Measurements from ENCODE around the gene PATZ1. TPM values are rescaled to one million over a fixed set of nuclear protein-coding genes. Genes with fewer than 3 reads are reported as not detected.
"Not testable (repeated sequence)": the region's sequence is repeated elsewhere in the genome, so short reads cannot be mapped to it uniquely, and the experiment has no call there.

The PATZ1 gene
- total and polyA plus RNA-seq, 2 of the 4 experiments (the other 2 are of a cell fraction), result 6.5 to 10.5 TPM

DNA sequence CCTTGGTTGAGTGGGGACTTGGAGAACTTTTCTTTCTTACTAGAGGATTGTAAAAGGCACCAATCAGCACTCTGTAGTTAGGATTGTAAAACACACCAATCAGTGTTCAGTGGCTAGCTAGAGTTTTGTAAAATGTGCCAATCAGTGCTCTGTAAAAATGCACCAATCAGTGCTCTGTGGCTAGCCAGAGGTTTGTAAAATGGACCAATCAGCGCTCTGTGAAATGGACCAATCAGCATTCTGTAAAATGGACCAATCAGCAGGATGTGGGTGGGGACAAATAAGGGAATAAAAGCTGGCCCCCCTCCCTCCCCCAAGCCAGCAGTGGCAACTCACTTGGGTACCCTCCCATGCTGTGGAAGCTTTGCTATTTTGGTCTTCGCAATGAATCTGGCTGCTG is 47.7 kb upstream of the PATZ1 start:
- Histone ChIP-seq H4K91ac (ENCODE audit: insufficient read depth, low read depth, low read length) (no peak overlapping the region), H2BK15ac (ENCODE audit: low read depth, low read length) (no peak overlapping the region), H3K36me3 (ENCODE audit: control insufficient read depth, insufficient read depth, low read length) (no peaks in the 10 kb centered on the region), H4K8ac (ENCODE audit: low read depth in 2 of 2, low read length in 2 of 2) (no peak overlapping the region), H3K79me1 (ENCODE audit: low read depth in 1 of 2, low read length in 2 of 2) (0 out of 4 replicates have a peak, but pooled peaks cover 0 to under 1% of the 10 kb centered on the region in 2 experiments), H3K14ac (replicated peaks; ENCODE audit: low read depth, low read length) (no peak overlapping the region), H3K23ac (ENCODE audit: low read depth, low read length) (no peak overlapping the region), H2AFZ (replicated peaks; ENCODE audit: low read length, poor library complexity) (peak overlapping the region; percentile 49), H3K9me3 (ENCODE audit: control insufficient read depth, insufficient read depth, low read length) (no peaks in the 10 kb centered on the region), H3K9me1 (ENCODE audit: insufficient read depth, low read length) (peaks cover 2% of the 10 kb centered on the region; the same call in 1 of the 2 replicates), H3K56ac (ENCODE audit: extremely low read depth, insufficient read depth, low read length) (no peak overlapping the region), H3K4ac (ENCODE audit: low read depth, low read length) (no peak overlapping the region), H3K27me3 (ENCODE audit: control insufficient read depth, insufficient read depth, low read length) (no peaks in the 10 kb centered on the region), H3K9ac (ENCODE audit: low read depth, low read length) (no peak overlapping the region), H2AK9ac (replicated peaks; ENCODE audit: low read depth, low read length, poor library complexity) (no peak overlapping the region), H3K4me3 (ENCODE audit: insufficient read depth, low read depth, low read length) (no peak overlapping the region), H4K5ac (ENCODE audit: low read depth, low read length) (no peak overlapping the region), H4K20me1 (ENCODE audit: insufficient read depth, low read length) (no peaks in the 10 kb centered on the region), H2BK20ac (ENCODE audit: low read depth, low read length) (no peak overlapping the region), H2BK5ac (ENCODE audit: low read depth, low read length, poor library complexity, severe bottlenecking) (no peak overlapping the region), H3K4me1 (ENCODE audit: control insufficient read depth, insufficient read depth, low read length) (peaks cover 2% of the 10 kb centered on the region; the same call in 1 of the 2 replicates), H3K27ac (ENCODE audit: insufficient read depth, low read length) (no peak overlapping the region), H3K4me2 (ENCODE audit: low read depth, low read length) (no peak overlapping the region), H2BK120ac (ENCODE audit: low read depth, low read length) (no peak overlapping the region), H2AK5ac (ENCODE audit: low read depth, low read length) (no peak overlapping the region), H3K18ac (ENCODE audit: low read depth, low read length) (no peak overlapping the region)
- intact Hi-C loops (cut with micrococcal nuclease), result no loop called here
- POLR2A ChIA-PET (ENCODE audit: unreplicated experiment), result no interaction called here
- in situ Hi-C loops (cut with MboI; ENCODE audit: low sequenced_read_pairs), result no loop called here
- no TSS peak for BruUV-seq (replicated peaks)
- ATAC-seq (ENCODE audit: low read depth) (no peak), DNase-seq (no peak)
- 100% methylated on average over 1 of the region's 2 CpGs; no CpG with 5 or more reads in 1 of the 2 experiments for WGBS, 2 experiments (ENCODE audit: extremely low coverage in 2 of 2, insufficient read length in 1 of 2)
- dilution Hi-C loops (cut with HindIII; ENCODE audit: low sequenced_read_pairs, unreplicated experiment), result no loop called here
- no peak for TF ChIP-seq POLR2A (IDR thresholded peaks at IDR 0.05; ENCODE audit: low read depth, low read length)
- CTCF ChIA-PET, result no interaction called here

DNA sequence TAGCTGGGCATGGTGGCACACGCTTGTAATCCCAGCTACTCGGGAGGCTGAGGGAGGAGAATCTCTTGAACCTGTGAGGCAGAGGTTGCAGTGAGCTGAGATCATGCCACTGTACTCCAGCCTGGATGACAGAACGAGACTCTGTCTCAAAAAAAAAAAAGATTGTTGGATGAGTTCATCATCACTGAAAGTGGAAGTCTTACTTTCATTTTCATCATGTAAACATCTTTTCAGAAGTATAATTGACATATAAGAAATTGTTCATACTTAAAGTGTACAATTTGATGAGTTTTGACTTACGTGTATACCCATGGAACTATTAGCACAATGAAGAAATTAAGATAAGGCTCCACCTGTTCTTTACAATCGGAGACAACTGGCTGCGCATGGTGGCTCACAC is 32.5 kb upstream of the PATZ1 start:
- H3K9me1 ChIP-seq (ENCODE audit: insufficient read depth, low read length); H3K14ac ChIP-seq (replicated peaks; ENCODE audit: low read depth, low read length); BruUV-seq (replicated peaks); H2BK15ac ChIP-seq (ENCODE audit: low read depth, low read length); H4K91ac ChIP-seq (ENCODE audit: insufficient read depth, low read depth, low read length); H2AFZ ChIP-seq (replicated peaks; ENCODE audit: low read length, poor library complexity); H3K4me2 ChIP-seq (ENCODE audit: low read depth, low read length); H3K9ac ChIP-seq (ENCODE audit: low read depth, low read length); H3K27ac ChIP-seq (ENCODE audit: insufficient read depth, low read length); ATAC-seq (ENCODE audit: low read depth); H4K20me1 ChIP-seq (ENCODE audit: insufficient read depth, low read length); H3K27me3 ChIP-seq (ENCODE audit: control insufficient read depth, insufficient read depth, low read length); DNase-seq; POLR2A ChIA-PET (ENCODE audit: unreplicated experiment); H3K4ac ChIP-seq (ENCODE audit: low read depth, low read length); H3K36me3 ChIP-seq (ENCODE audit: control insufficient read depth, insufficient read depth, low read length); dilution Hi-C loops (cut with HindIII; ENCODE audit: low sequenced_read_pairs, unreplicated experiment); H2BK120ac ChIP-seq (ENCODE audit: low read depth, low read length); in situ Hi-C loops (cut with MboI; ENCODE audit: low sequenced_read_pairs); CTCF ChIA-PET; H4K5ac ChIP-seq (ENCODE audit: low read depth, low read length); H3K9me3 ChIP-seq (ENCODE audit: control insufficient read depth, insufficient read depth, low read length); H3K79me1 ChIP-seq (ENCODE audit: low read depth in 1 of 2, low read length in 2 of 2); H3K56ac ChIP-seq (ENCODE audit: extremely low read depth, insufficient read depth, low read length); H2BK20ac ChIP-seq (ENCODE audit: low read depth, low read length); H3K4me3 ChIP-seq (ENCODE audit: insufficient read depth, low read depth, low read length); H4K8ac ChIP-seq (ENCODE audit: low read depth in 2 of 2, low read length in 2 of 2); H3K23ac ChIP-seq (ENCODE audit: low read depth, low read length); H2AK5ac ChIP-seq (ENCODE audit: low read depth, low read length); intact Hi-C loops (cut with micrococcal nuclease); H2AK9ac ChIP-seq (replicated peaks; ENCODE audit: low read depth, low read length, poor library complexity); H3K4me1 ChIP-seq (ENCODE audit: control insufficient read depth, insufficient read depth, low read length); H2BK5ac ChIP-seq (ENCODE audit: low read depth, low read length, poor library complexity, severe bottlenecking); H3K18ac ChIP-seq (ENCODE audit: low read depth, low read length): not testable (repeated sequence)
- WGBS, 2 experiments (ENCODE audit: extremely low coverage in 2 of 2, insufficient read length in 1 of 2), result no CpG with 5 or more reads among the region's 6 CpGs

Data from IMR-90 (cell line).